MM.1S (cell line): ENCODE results near the gene ENPP4.

Experiments used
- DNase-seq: peaks from one replicate; pipeline ENCODE4 v3.0.0-alpha.2; 2015
- H2AFZ ChIP-seq: fragments of 300-600 bp; sonication (generic); 2 replicates; pipeline ENCODE4 v1.6.0; 2016; ENCODE audit warnings: antibody characterized with exemption, low read length
- H3F3A ChIP-seq: fragments of 300-600 bp; sonication (generic); 2 replicates; pipeline ENCODE4 v1.6.1; 2016; ENCODE audit warnings: mild to moderate bottlenecking, antibody characterized with exemption, low read length, moderate library complexity, mixed read lengths; ENCODE audit not compliant: insufficient read depth
- H3K27ac ChIP-seq: fragments of 300-600 bp; sonication (generic); 2 replicates; pipeline ENCODE4 v1.5.1; 2016; ENCODE audit warnings: mild to moderate bottlenecking, low read length
- H3K27me3 ChIP-seq: fragments of 300-600 bp; sonication (generic); replicated peaks from 2 replicates; pipeline ENCODE4 v1.6.0; 2016; ENCODE audit warnings: low read length; ENCODE audit not compliant: insufficient read depth
- H3K36me3 ChIP-seq: fragments of 300-600 bp; sonication (generic); replicated peaks from 2 replicates; pipeline ENCODE4 v1.6.1; 2016; ENCODE audit warnings: mild to moderate bottlenecking, low read length, mixed read lengths; ENCODE audit not compliant: insufficient read depth
- H3K4me1 ChIP-seq: fragments of 300-600 bp; sonication (generic); 2 replicates; pipeline ENCODE4 v1.6.1; 2016; ENCODE audit warnings: low read length, mixed read lengths
- H3K4me2 ChIP-seq: fragments of 300-600 bp; sonication (generic); 2 replicates; pipeline ENCODE4 v1.6.0; 2016; ENCODE audit warnings: low read depth, low read length
- H3K4me3 ChIP-seq: fragments of 300-600 bp; sonication (generic); 2 replicates; pipeline ENCODE4 v1.5.1; 2016; ENCODE audit warnings: low read length, mixed read lengths
- H3K79me2 ChIP-seq: fragments of 300-600 bp; sonication (generic); 2 replicates; pipeline ENCODE4 v1.6.1; 2016; ENCODE audit warnings: mixed run types, low read length, mixed read lengths
- H3K9ac ChIP-seq: fragments of 300-600 bp; sonication (generic); 2 replicates; pipeline ENCODE4 v1.6.1; 2016; ENCODE audit warnings: low read length, mixed read lengths
- H3K9me2 ChIP-seq: fragments of 300-600 bp; sonication (generic); replicated peaks from 2 replicates; pipeline ENCODE4 v1.6.1; 2016; ENCODE audit warnings: mild to moderate bottlenecking, low read length, mixed read lengths; ENCODE audit not compliant: insufficient read depth
- H3K9me3 ChIP-seq: fragments of 300-600 bp; sonication (generic); replicated peaks from 2 replicates; pipeline ENCODE4 v1.6.1; 2016; ENCODE audit warnings: mild to moderate bottlenecking, low read length, mixed read lengths; ENCODE audit not compliant: insufficient read depth
- H4K20me1 ChIP-seq: fragments of 300-600 bp; sonication (generic); 2 replicates; pipeline ENCODE4 v1.6.1; 2016; ENCODE audit warnings: mild to moderate bottlenecking, low read length, moderate library complexity, mixed read lengths; ENCODE audit not compliant: insufficient read depth
- EZH2 ChIP-seq: fragments of 300-600 bp; sonication (generic); optimal IDR thresholded peaks from 2 replicates; pipeline ENCODE3; 2017; ENCODE audit warnings: low read depth, mild to moderate bottlenecking, antibody characterized with exemption, low read length, mixed read lengths
- EZH2phosphoT487 ChIP-seq: fragments of 300-600 bp; sonication (generic); IDR thresholded peaks from 2 replicates; pipeline ENCODE4 v1.6.1; 2018; ENCODE audit warnings: antibody characterized with exemption, low read length
- TF ChIP-seq, protein P1 (sequence below): fragments of 300-600 bp; sonication (generic); IDR thresholded peaks from 2 replicates; pipeline ENCODE4 v1.5.1; 2016; ENCODE audit warnings: antibody characterized with exemption, low read length, mixed read lengths

The ENPP4 gene

DNA sequence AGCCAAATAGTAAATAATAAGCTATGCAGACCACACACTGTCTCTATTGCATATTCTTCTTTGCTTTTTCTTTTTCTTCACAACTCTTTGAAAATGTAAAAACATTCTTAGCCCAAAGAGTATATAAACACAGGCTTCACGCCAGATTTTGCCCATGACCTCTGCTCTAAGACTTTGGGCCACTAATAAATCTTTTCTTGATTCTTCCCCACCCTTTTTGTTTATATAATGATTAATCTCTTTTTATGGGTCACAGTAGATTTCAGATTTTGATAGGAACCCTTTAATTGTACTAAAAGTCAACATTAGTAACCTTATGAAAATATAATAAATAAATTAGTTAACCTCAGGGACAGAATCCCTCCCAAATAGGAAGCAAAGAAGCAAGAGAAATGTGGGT, 56.8 kb downstream of the ENPP4 start:
- Histone ChIP-seq H2AFZ (no peak overlapping the region), H3K4me2 (no peak overlapping the region), H3K4me3 (no peak overlapping the region), H3K79me2 (no peaks in the 10 kb centered on the region), H3K27ac (no peak overlapping the region), H3K27me3 (no peaks in the 10 kb centered on the region), H4K20me1 (no peaks in the 10 kb centered on the region), H3K36me3 (no peaks in the 10 kb centered on the region), H3K9ac (no peak overlapping the region), H3K4me1 (no peaks in the 10 kb centered on the region), H3K9me3 (no peaks in the 10 kb centered on the region), H3K9me2 (no peaks in the 10 kb centered on the region), H3F3A (no peaks in the 10 kb centered on the region)
- no peak for DNase-seq
- TF ChIP-seq, protein P1, sequence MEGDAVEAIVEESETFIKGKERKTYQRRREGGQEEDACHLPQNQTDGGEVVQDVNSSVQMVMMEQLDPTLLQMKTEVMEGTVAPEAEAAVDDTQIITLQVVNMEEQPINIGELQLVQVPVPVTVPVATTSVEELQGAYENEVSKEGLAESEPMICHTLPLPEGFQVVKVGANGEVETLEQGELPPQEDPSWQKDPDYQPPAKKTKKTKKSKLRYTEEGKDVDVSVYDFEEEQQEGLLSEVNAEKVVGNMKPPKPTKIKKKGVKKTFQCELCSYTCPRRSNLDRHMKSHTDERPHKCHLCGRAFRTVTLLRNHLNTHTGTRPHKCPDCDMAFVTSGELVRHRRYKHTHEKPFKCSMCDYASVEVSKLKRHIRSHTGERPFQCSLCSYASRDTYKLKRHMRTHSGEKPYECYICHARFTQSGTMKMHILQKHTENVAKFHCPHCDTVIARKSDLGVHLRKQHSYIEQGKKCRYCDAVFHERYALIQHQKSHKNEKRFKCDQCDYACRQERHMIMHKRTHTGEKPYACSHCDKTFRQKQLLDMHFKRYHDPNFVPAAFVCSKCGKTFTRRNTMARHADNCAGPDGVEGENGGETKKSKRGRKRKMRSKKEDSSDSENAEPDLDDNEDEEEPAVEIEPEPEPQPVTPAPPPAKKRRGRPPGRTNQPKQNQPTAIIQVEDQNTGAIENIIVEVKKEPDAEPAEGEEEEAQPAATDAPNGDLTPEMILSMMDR = no peak
- TF ChIP-seq EZH2phosphoT487 (no peak), EZH2 (no peak)

DNA sequence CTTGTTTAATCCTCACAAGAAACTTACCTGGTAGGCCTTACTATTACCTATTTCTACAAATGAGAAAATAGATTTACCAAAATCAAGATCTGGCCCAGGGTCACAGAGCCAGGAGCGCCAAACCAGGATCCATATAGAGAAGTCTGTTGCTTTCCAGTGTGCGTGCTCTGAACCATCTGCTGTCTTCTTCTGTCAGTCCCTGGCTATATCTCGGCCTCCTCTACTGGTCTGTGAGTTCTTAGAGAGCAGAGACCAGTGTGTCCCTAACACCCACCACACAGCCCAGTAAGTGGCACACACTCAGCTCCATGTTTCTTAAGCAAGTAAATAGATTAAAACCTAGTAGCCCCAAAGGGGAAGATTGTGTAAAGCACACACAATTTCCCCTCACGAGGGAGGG, 59.9 kb downstream of the ENPP4 start:
- no peak for DNase-seq
- H3K4me1 ChIP-seq = no peaks in the 10 kb centered on the region
- no peaks in the 10 kb centered on the region for H3K36me3 ChIP-seq
- no peak overlapping the region for H3K27ac ChIP-seq
- no peak overlapping the region for H2AFZ ChIP-seq
- TF ChIP-seq EZH2 (no peak), EZH2phosphoT487 (no peak)
- TF ChIP-seq, protein P1 = no peak
- no peak overlapping the region for H3K9ac ChIP-seq
- no peaks in the 10 kb centered on the region for H3K9me2 ChIP-seq
- H3K4me3 ChIP-seq = no peak overlapping the region
- no peaks in the 10 kb centered on the region for H3K27me3 ChIP-seq
- H3F3A ChIP-seq = no peaks in the 10 kb centered on the region
- H3K79me2 ChIP-seq = no peaks in the 10 kb centered on the region
- H3K9me3 ChIP-seq = no peaks in the 10 kb centered on the region
- H3K4me2 ChIP-seq = no peak overlapping the region
- H4K20me1 ChIP-seq = no peaks in the 10 kb centered on the region

DNA sequence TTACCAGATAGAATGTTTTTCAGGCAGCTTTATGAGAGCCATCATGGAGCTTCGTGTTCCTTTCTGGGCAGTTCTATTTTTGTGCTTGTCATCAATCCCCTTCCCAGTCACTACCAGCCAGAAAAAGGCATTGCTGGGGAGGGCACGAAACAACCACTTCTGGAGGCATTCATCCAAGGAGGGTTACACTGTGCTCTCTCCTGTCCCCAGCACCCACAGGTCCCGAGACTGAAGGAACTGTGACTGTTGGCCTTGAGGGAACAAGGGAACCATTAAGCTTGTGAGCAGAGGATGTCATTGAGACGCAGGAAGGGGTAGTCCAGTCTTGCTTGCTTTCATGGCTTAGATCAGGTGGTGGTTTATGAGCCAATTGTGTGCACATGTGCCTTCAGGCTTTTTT, 61.1 kb downstream of the ENPP4 start:
- Histone ChIP-seq H3K9me2 (no peaks in the 10 kb centered on the region), H3K9me3 (no peaks in the 10 kb centered on the region), H3K27ac (no peak overlapping the region), H3K4me3 (no peak overlapping the region), H2AFZ (no peak overlapping the region), H3K27me3 (no peaks in the 10 kb centered on the region), H4K20me1 (no peaks in the 10 kb centered on the region), H3K79me2 (no peaks in the 10 kb centered on the region), H3K4me1 (no peaks in the 10 kb centered on the region), H3K9ac (no peak overlapping the region), H3K4me2 (no peak overlapping the region), H3K36me3 (no peaks in the 10 kb centered on the region), H3F3A (no peaks in the 10 kb centered on the region)
- DNase-seq = no peak
- TF ChIP-seq EZH2phosphoT487 (no peak), EZH2 (no peak)
- TF ChIP-seq, protein P1 = no peak

DNA sequence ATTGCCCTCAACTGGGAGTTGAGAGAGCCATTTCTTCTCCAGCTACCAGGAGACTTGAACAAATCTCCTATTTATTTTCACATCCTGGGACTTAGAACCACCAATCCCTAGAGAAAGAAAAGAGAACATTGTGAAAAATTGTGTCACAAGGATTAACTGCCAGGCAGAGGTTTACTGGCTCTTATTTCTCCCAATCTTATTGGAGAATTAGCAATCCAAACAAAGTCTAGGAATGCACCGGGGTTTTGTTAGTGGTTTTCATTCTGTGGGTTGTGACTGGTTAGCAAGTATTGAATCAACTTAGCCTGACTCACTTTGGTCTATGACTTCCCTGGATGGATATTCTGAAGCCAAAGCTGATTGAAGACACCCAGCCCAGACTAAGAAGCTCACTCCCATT, 62.2 kb downstream of the ENPP4 start:
- H3K4me3 ChIP-seq = no peak overlapping the region
- H3K27me3 ChIP-seq = no peaks in the 10 kb centered on the region
- no peak overlapping the region for H3K27ac ChIP-seq
- no peak for DNase-seq
- no peaks in the 10 kb centered on the region for H3K4me1 ChIP-seq
- no peaks in the 10 kb centered on the region for H3F3A ChIP-seq
- H4K20me1 ChIP-seq = no peaks in the 10 kb centered on the region
- H3K4me2 ChIP-seq = no peak overlapping the region
- H3K79me2 ChIP-seq = no peaks in the 10 kb centered on the region
- H2AFZ ChIP-seq = no peak overlapping the region
- no peaks in the 10 kb centered on the region for H3K9me3 ChIP-seq
- no peaks in the 10 kb centered on the region for H3K36me3 ChIP-seq
- no peak overlapping the region for H3K9ac ChIP-seq
- no peak for TF ChIP-seq EZH2phosphoT487
- TF ChIP-seq, protein P1 = no peak
- TF ChIP-seq EZH2 = no peak
- H3K9me2 ChIP-seq = no peaks in the 10 kb centered on the region
